NCI-H1092 treated with DMSO at 0.1 percent for 48 hours (cell line): ENCODE results near the gene FAM53B.

Experiments used
- DNase-seq: peaks from one replicate; lab custom pipeline; 2025; lab: John Stamatoyannopoulos, UW

The FAM53B gene

DNA sequence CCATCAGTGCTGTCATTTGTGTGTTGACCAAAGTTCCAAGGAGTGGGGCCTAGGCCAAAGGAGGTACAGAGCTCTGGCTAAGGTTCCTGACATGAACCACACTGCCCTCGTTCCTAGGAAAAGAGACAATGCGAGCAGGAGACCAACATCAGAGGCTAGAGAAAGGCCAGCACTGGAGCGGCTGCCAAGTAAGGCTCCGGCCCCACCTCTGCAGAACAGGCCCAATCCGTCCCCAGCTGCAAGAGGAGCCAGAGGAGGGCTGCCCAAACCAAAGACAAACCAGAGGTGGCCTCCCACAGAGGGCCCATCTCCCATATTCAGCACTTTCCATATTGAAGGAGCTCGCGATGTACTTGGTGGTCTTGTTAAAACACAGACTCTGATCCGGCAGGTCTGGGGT is 81.0 kb downstream of the FAM53B start:
- no peak for DNase-seq

DNA sequence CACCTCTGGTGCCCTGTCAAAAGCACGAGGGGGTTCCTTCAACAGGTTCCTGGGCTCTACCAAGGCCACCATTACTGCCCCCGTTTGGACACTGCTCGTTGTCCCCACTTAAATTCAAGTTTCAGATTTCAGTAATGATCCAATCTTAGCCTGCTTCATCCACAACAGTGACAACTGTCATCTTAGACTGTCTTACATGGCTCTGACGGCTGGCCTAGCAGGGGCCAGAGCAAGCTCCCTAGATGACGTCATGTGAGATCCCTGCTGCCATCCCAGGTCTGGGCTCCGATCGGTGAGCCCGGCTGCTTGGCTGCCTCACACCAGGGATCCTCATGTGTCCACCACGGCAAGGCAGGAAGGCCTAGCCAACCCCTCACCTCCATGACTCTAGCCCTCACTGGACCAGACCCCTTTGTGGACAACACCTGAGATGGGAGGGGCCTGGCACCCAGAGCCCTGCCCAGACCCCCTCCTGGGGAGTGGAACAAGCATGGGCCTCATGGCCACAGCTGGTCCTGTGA is 82.5 kb downstream of the FAM53B start:
- DNase-seq = no peak

DNA sequence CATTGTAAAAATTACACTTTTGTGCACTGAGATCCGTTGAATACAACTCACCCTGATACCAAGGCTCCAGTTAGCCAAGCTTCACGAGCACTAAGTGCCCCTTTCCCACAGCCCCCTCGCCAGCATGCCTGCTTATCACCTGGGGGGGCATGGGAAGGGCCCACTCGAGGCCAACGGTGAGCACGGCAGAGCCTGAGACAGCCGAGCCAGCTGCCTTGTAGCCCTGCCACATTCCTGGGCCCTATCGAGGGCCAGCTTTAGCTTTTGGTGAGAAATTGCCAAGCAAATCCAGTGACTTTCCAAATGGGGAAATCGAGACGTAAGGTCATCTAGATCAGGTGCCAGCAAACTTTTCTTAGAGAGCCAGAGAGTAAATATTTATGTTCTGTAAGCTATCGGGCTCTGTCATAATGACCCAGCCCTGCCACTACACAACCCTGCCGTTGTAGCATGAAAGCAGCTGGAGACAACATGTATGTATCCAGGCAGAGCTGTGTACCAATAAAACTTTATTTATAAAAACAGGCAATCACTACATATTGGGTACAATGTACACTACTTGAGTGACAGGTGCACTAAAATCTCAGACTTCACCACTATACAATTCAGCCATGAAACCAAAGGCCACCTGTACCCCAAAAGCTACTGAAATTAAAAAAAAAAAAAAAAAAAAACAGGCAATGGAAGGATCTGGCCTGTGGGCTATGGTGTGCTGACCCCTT is 83.6 kb downstream of the FAM53B start:
- no peak for DNase-seq

DNA sequence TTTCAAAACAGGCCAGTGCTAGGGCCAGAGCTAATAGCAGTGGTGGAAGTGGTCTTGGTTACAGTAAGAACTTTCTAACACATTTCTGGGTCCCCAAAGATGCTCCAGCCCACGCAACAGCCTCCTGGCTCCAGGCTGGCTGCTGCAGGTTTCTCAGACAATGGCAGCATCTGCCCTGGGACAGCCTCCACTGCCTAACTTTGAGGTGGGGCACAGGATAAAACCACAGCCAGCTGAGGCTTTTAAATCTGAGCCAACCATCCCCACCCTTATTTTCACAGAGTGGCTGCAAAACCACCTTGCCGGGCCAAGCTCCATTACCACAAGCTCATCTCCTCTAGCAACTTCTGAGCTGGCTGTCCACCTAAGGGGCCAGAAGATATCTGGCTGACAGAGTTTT is 84.8 kb downstream of the FAM53B start:
- DNase-seq = no peak

DNA sequence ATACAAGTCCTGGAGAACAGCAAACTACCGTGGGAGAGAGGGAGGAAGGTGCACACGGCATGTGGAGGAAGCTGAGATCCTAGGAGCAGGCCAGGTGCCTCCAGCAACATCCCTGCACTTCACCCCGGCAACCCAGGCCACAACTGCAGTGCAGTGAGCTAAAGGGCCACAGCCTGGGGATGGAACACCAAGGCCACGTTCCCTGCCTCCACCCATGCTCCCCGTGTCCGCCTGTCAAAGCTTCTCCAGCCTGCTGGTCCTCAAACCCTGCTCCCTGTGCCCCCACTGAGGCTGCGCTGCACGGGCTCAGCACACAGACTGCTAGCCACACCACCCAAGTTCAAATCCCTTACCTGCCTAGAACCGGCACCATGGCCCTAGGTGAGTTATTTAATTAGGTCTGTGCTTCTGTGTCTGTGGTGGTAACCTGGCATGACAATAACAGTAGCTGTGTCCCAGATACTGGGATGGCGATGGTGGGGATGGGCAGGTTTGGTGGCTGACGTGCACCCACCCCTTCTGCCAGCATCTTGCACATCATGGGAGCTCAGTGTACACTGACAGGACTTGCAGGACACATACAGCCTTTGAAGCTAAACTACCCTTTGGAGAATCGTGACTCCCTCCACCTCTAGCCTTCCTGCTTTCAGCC is 85.5 kb downstream of the FAM53B start:
- no peak for DNase-seq

DNA sequence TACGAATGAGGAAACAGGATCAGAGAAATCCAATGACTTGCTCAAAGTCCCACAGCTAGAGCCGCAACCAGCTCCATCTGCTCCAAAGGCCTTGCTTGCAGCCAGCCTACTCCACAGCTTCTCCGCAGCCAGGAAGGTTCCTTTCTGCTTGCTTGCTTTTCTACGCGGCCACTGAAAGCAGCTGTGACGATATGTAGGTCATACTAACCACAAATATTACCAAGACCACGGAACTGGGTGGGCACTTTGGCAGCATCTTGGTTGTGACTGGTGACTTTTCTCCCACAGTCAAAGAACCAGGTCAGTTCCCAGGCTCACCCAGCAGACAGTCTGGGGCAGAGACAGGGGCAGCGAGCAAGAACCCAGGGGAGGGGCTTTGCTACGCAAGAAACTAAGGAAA is 86.4 kb downstream of the FAM53B start:
- no peak for DNase-seq

DNA sequence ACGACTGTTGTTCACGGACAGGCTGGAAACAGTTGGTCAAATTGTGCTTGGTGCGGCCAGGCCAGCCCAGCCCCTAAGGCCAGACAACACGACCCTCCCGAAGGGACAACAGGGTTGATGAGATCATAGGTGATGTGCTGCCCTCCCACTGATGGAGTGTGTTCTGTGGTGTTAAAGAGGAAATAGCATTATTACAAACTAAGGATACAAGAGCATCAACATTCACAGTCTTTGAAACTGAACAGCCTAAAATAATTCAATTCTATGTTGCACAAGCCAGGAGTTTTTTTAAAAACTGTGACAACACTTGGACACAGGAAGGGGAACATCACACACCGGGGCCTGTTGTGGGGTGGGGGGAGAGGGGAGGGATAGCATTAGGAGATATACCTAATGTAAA is 87.6 kb downstream of the FAM53B start:
- no peak for DNase-seq

DNA sequence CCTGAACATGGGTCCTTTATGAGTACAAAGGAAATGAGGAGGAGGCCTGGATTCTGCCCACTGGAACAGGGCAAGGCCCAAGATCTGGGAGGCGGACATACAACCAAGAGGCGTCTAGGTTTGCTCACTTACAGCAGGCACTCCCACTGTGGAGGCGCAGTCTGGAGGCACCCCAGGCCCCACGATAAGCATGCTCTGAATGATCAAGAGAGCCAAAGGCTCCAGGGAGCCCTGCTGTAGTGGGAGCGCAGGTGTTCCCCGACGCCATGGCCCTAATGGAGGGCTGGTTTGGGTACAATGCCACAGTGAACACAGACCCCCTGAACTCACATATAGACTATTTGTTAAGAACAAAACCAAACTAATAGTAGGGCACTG is 88.1 kb downstream of the FAM53B start:
- DNase-seq = no peak

DNA sequence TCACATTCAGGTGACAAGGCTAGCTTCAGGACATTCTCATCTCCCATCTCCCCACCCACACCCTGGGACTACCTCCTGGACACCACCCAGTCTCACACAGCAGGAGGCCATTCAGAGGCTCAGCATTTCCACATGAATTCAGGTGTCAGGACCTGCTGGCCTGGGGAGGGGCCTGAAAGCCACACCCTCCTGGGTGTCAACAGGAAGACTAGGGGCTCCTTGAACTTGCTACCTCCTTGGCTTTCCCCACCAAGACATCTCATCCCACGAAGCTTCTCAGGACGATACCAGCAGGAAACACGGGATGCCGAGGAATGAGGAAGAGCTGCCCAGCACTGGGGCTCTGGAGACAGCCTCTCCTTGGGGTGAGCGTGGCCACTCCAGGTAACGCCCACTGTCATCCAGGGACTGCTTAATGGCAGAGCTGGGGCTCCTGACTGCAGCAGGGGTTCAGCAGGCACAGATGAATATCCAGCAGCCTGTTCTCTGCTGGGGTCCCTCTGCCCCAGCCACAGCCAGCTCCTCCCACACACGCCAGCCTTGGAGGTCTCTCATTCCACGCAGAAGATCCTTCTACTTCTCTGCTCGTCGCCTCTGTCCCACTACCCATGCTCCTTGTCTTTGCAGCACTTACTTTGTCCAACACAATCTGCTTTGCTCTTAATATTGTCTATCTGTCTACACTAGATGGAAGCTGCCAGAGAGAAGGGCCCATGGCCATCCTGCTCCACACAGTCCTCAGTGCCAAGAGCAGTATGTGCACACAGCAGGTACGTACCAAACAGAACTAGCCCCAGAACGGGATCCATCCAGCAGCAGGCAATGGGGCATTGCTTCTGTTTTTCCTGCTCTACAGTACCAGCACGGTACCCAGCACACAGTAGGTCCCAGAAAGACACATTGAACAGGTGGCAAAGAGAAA is 88.7 kb downstream of the FAM53B start:
- DNase-seq = no peak

DNA sequence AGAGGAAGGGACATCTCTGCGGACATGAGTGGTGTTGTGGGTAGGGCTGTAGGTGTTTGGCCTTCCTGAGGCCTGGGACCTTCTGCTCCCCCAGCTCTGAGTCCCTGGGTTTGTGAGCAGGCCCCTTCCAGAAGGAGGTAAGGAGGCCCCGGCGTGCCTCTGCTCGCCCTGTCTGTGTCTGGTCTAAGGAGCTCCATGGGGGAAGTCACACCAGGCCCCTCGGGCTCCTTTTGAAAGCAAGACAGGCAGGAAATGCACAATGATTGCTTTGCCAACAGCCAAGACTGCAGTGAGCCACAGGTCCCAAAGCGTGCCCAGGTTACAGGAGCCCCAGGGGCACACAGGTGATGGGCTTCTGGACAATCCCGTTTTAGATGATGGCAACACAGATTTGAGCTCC is 89.5 kb downstream of the FAM53B start:
- no peak for DNase-seq

DNA sequence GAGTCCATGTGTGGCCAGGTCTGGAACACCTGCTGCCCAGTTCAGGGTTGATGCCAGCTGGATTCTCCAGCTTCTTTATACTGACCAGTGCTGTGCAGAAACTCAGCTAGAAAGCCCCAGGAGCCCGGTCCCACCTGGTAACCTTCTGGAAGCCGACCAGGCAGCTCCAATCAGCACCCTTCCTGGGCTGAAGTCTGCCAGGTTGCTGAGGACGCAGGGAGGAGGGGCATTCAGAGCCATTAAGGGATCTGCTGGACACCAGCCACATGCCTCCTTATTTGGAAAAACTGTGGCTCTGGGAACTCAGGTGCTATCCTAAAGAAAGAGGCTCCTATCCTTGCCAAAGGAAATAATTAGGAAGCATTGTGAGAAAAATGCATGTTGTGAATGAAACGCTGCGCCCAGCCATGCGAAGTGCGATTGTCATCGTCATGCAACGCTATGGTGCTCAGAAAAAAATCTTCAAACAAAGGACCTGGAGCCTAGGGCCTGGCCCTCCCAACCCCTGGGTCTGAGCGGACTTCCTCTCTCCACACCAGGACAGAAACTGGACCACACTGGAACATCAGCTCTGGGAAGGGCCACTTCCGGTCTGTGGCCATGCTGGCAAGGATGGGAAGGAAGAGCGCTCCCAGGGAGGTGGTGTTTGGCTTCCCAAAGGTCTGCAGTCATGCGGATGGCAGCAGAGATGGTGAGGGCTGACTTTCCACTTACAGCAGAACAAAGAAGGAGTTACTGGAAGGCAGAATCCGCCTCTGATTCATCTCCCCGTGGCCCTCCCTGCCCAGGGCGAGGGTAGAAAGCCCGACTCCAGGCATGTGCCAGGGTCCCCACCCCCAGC is 90.1 kb downstream of the FAM53B start:
- peak; percentile 56 for DNase-seq

DNA sequence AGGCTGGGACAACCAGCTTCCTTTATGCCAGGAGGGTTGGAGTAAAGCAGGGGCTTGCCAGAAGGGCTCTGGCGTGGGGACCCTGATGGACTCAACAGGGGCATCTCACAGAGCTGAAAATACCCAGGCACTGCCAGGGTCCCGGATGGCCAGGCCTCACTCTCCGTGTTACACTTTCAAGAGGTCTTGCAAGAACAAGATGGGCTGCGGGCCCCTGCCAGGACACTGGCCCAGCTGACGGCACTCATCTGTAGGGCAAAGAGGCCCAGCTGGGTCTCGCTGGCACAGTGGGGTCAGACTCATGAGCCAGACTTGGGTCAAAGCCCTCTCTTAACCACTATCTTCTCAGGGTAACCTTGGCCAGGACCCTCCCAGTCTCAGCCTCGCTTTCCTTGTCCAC is 90.9 kb downstream of the FAM53B start:
- DNase-seq = no peak

DNA sequence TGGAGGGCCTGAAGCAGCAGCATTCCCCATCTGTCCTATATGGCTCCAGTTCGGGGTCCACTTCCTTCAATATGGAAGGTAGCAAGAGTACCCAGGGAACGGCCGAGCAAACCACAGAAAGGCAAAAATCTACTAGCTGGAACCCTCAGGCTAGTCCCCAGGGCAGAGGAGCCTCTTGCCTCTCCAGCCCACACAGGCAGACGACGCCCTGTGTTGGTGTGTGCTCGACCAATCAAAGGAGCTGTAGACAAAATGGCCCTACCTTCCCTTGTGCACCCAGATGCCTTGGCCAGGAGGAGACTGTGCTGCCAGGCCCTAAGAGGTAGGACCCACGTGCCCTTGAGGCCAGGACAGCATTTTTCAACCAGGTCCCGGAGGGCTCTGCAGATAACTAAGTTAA is 91.5 kb downstream of the FAM53B start:
- no peak for DNase-seq

DNA sequence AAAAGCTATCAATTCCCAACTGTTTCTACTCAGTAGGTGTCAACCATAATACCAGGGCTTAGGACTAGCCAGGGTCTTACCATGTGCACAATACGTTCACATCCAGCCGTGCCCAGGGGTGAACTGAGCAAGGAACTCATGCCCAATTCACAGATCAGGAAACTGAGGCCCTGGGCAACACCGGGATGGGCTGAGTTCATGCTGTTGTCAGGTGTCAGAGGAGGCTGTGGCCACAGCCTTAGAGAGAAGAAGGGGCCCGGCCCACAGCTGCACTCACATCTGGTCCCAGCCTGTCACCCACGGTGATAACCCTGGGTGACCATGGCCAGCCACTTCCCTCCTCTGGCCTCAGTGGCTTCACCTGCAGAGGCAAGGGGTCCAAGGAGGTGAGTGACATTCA is 92.0 kb downstream of the FAM53B start:
- no peak for DNase-seq

DNA sequence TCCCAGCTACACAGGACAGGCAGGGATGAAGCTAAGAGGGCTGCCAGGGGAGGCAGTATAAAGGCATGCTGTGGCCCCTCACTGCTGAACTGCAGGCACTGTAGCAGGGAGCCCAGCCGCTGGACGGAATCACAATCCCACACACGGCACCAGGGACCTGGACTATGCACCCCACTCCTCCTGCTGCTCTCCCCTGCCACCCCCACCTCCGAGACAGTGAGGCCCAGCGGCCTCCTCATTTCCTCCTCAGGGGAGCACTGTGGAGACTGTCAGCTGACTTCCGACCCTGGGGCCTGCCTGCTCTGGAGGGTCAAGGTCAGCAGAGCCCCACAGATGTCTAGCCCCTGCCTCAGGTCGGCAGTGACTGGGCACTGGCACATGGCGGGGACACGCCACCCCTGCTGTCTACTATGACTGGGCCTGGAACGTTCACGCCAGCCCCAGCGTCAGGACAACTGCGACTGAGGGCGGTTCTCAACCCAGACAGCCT is 92.7 kb downstream of the FAM53B start:
- no peak for DNase-seq

DNA sequence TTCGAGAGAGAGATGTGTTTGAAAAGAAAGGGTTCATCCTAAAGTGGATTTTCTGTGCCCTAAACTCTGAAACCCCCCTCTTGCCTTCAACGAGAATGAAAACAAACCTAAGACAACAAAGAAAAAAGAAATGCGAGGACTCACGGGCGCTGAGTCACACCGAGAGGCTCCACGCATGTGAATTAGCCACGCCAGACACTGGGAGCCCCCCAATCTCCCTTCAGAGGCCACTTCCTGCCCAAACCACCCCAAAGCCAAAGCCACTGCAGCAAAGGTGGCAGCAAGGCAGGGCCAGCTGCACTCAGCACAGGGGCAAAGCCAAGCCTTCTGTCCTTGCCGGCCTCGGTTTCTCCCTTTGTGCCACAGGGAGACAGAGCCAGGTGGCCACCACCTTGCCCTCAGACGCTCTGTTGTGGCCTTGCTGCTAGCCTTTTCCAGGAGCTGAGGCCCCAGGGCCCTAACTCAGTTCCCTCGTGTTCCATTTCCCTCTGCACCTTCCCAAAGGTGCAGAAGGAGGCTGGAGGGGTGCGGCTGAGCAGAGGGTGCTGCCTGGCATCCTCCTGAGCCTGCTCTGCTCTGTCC is 93.3 kb downstream of the FAM53B start:
- DNase-seq = no peak

DNA sequence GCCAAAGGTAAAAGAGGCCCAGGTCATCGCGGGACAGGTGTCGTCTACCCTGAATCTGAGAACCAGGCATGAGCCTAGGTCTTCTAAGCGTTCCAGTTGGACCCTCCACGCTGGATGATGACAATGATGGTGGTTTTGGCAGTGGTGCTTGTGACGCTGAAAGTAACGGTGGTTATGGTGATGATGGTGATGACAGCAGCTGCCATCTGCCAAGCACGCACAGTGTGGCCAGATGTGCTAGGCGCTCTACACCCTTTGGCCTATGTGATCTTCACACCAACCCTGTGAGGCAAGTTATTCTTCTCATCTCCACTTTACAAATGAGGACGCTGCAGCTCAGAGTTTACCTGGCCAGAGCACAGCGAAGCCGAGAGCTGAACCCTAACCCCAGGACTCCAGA is 93.9 kb downstream of the FAM53B start:
- no peak for DNase-seq

DNA sequence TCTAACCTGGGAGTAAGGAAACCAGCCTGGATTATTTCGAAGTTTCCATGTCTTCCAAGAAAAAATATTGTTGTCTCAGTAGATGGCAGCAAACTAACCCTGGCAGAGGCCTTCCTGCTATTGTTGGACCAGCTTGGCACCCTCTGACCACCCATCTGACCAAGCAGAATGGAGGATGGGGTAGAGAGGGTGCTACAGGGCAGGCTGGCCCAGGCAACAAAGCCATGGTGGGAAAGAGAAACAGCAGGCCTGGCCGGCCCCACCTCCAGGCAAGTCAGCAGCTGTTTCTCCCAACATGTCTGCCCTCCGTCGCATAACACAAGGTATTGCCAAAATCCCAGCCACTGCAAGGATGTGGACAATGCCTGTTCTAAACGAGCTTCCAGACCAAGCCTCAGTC is 95.0 kb downstream of the FAM53B start:
- DNase-seq = no peak

DNA sequence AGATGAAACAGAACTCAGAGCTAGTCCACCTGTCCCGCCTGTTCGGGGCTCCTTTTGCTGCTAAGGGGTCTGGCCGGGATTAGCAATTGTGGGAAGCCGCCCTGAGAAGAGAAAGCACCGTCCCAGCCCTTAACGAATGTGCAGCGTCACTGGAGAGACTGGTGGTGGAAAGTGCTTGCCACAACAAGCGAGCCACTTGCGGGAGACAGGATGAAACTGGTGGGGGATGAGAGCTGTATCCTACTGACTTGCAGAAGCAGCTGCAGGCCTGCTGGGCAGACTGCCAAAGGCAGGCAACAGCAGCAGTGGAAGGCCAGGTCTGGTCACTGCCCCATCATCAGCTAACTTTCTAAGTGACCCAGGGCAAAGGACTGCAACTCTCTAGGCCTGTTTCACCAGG is 95.4 kb downstream of the FAM53B start:
- DNase-seq = peak; percentile 77

DNA sequence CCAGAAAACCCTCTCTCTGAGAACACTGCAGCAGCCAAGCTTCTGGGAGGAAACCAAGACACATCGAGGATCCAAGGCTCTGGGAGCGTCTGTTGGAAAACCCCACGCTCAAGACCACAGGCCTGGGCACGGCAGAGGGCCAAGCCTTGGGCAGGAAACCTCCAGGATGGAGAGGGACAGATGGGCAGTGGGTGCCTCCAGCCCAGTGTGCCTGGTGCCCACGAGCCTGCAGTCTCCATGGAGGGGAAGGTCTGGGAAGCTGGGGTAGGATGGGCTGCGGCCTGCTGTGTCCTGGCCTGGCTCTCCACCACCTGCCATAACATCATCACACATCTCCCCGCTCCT is 96.1 kb downstream of the FAM53B start:
- no peak for DNase-seq

DNA sequence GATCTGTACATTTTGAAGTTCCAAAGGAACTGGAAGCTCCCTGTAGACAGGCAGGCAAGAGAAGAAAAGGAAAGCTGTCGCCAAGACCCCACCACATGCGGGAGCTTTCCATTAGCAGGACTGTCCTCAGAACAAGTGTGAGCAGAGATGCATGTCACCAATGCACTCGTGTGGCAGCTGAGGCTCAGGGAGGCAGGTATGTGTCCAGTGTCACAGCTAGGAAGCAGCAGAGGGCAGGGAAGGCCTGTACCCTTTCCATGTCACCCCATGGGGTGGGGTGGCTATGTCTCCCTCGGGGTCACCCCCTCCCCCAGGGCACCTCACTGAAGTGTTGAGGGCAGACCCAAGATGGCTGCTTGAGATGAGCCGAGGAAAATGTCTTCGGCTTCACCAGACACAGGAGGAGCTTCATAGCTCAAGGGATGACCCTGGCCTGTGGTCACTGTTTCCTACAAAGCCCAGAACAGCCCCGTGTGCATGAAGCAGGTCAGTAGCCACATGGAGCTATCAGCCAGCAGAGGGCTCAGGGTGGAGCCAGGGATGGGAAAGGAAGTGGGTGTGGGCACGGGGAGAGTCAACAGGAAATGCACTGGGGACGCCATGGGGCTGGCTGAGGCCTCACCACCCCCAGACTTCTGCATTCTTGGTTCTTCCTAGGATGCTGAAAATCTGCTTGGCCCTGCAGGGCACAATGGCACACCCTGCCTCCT is 96.6 kb downstream of the FAM53B start:
- DNase-seq = no peak
